Lower leg skin (tissue), 4 donors: ENCODE measurements around the gene ATCAY. TPM values are rescaled to one million over a fixed set of nuclear protein-coding genes. Genes with fewer than 3 reads are reported as not detected.
"Not testable (repeated sequence)": the region's sequence is repeated elsewhere in the genome, so short reads cannot be mapped to it uniquely, and the experiment has no call there.

Experiments used
- DNase-seq, 2 donors: peaks; one replicate each; pipeline ENCODE4 v3.0.0-alpha.2; 2019; ENCODE audit warnings: low spot score in 2 of 2
- H3K4me3 ChIP-seq: fragments of 200-600 bp; sonication (generic); 2 replicates; pipeline ENCODE4 v1.5.1; 2017; ENCODE audit warnings: mild to moderate bottlenecking, low read depth; ENCODE audit not compliant: poor library complexity, severe bottlenecking
- POLR2A ChIP-seq, 2 donors: fragments of 450-650 bp; IDR thresholded peaks; one replicate each; pipeline ENCODE4 v1.6.1; 2016 to 2017; ENCODE audit warnings: antibody characterized with exemption in 2 of 2, mild to moderate bottlenecking in 1 of 2, moderate library complexity in 1 of 2
- WGBS, 2 donors: methylation state at CpG; one replicate each; pipeline ENCODE4 v1.1.5; 2018; 5-methylcytosine and 5-hydroxymethylcytosine counted together
- intact Hi-C: fragments of 100-400 bp; cut with DNase I; formaldehyde crosslinking; loops from one replicate; pipeline ENCODE4 v1.15.0; 2023; ENCODE audit warnings: low total_unique reads
- total RNA-seq, 4 donors: library from RNA; depleted of rRNA; stranded (reverse); fragments of >200 nt; gene quantifications; one replicate each; pipeline ENCODE4 v1.1.0, GENCODE V29; 2016
- TF ChIP-seq, protein P1 (sequence below), 3 donors: fragments of 450-650 bp; IDR thresholded peaks; one replicate each; pipeline ENCODE4 v1.5.1; 2016; ENCODE audit warnings: antibody characterized with exemption in 3 of 3, mild to moderate bottlenecking in 3 of 3, moderate library complexity in 2 of 3

Gene ATCAY
- total RNA-seq, 4 donors from 2014 or later, result not detected

DNA sequence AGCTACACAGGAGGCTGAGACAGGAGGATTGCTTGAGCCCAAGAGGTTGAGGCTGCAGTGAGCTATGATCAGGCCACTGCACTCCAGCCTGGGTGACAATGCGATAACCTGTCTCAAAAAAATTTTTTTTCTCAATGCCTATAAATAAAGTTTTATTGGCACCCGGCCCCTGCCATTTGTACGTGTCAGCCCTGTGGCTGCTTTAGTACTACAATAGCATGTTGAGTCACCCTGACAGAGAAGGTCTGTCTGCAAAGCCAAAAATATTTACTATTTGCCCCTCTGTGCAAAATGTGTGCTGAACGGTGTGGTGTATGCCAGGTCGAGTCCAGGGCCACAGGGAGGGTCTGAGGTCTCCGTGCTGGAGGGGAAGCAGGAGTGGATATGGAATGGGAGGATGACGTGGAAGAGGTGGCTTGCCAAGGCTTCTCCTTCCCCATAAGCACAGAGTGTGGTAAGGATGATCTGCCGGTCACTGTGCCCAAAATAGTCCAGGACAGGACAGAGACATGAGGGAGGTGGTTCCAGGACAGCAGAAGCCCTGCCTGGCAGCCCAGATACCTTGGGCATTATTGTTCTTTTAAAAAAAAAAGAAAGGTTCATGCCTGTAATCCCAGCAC, 62.4 kb downstream of the ATCAY start:
- intact Hi-C loops, result no loop called here
- 78 to 84% methylated on average over 8 of the region's 8 CpGs for WGBS, 2 donors
- DNase-seq, result no peak
- TF ChIP-seq POLR2A (IDR thresholded peaks at IDR 0.05), result no peak
- TF ChIP-seq, protein P1, sequence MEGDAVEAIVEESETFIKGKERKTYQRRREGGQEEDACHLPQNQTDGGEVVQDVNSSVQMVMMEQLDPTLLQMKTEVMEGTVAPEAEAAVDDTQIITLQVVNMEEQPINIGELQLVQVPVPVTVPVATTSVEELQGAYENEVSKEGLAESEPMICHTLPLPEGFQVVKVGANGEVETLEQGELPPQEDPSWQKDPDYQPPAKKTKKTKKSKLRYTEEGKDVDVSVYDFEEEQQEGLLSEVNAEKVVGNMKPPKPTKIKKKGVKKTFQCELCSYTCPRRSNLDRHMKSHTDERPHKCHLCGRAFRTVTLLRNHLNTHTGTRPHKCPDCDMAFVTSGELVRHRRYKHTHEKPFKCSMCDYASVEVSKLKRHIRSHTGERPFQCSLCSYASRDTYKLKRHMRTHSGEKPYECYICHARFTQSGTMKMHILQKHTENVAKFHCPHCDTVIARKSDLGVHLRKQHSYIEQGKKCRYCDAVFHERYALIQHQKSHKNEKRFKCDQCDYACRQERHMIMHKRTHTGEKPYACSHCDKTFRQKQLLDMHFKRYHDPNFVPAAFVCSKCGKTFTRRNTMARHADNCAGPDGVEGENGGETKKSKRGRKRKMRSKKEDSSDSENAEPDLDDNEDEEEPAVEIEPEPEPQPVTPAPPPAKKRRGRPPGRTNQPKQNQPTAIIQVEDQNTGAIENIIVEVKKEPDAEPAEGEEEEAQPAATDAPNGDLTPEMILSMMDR (IDR thresholded peaks at IDR 0.05), result no peak
- no peak overlapping the region for H3K4me3 ChIP-seq

DNA sequence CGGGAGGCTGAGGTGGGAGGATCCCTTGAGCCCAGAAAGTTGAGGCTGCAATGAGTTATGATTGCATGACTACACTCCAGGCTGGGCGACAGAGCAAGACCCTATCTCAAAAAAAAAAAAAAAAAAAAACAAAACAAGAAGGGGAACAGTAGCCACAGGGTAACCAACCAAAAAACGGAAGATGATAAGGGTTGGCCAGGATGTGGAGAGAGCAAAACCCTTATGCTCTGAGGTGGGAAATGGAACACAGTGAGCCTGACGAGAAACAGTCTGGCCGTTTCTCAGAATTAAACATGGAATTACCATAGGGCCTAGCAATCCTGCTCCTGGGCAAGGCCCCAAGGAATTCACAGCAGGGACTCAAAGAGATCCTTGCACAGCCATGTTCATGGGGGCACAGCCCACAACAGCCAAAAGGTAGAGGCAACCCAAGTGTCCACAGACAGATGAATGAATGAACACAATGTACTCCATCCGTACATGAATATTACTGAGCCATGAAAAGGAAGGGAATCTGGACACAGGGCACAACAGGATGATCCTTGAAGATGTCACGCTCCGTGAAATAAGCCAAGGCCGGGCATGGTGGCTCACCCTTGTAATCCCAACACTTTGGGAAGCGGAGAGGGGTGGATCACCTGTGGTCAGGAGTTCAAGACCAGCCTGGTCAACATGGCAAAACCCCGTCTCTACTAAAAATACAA, 63.7 kb downstream of the ATCAY start:
- no peak for DNase-seq
- intact Hi-C loops, result no loop called here
- no peak overlapping the region for H3K4me3 ChIP-seq
- 78 to 82% methylated on average over 11 of the region's 11 CpGs for WGBS, 2 donors
- TF ChIP-seq, protein P1 (IDR thresholded peaks at IDR 0.05), result no peak
- TF ChIP-seq POLR2A (IDR thresholded peaks at IDR 0.05), result no peak

DNA sequence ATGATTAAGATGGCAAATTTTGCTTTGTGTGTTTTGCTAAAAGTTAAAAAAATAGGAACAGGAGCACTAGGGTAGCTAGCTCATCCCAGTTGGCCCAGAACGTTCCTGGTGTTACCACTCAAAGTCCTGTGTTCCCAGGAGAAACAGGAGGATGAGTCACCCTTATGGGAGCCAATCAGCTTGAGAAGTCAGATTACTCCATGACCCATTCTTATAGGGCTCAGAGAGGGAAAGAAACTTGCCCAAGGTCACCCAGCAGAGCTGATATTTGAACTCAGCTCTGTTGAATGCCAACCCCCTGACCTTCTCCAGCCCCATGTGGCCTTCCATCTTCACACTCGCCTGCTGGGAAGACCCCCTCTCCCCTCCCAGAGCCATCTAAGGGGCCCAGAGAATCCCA, 65.4 kb downstream of the ATCAY start:
- 43 to 56% methylated on average over 2 of the region's 2 CpGs for WGBS, 2 donors
- DNase-seq, result no peak
- TF ChIP-seq, protein P1 (IDR thresholded peaks at IDR 0.05), result no peak
- no peak for TF ChIP-seq POLR2A (IDR thresholded peaks at IDR 0.05)
- no peak overlapping the region for H3K4me3 ChIP-seq
- intact Hi-C loops, result no loop called here

DNA sequence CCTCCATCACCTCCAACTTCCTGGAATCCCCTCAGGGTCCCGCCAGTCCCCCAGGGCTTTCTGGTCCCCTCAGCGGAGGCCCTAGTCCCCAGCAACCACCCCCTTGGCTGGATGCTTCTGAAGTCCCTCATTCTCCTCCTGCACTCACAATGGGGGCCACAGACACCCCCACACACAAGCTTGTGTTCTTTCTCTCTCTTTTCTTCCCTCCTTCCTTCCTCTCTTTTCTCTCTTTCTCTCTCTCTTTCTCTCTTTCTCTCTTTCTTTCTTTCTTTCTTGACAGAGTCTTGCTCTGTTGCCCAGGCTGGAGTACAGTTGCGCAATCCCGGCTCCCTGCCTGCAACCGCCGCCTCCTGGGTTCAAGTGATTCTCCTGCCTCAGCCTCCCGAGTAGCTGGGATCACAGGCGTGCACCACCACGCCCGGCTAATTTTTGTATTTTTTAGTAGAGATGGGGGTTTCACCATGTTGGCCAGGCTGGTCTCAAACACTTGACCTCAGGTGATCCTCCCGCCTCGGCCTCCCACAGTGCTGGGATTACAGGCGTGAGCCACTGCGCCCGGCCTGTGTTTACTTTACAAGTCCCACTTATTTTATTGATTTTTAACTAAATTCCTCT, 66.9 kb downstream of the ATCAY start:
- intact Hi-C loops, DNase-seq, H3K4me3 ChIP-seq: not testable (repeated sequence)
- WGBS, 2 donors, result 85 to 88% methylated on average over 15 of the region's 15 CpGs

DNA sequence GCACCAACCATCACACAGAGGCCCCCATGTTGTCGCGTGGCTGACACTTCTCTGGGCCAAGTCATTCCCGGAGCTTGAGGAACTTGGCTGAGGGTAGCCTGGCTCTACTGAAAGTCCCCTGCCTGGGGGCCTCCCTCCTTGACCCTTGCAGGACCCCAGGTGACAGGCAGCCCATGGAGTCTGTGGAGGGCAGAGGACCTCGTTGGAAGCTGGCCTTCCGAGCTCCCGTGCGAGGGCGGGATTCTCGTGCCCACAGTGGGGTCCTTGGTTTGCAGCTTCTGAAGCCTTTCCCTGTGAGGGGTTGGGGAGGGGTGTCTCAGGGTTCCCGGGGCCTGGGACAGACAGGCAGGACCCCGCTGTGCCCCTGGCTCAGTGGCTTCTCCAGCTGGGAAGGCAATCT, 68.8 kb downstream of the ATCAY start:
- H3K4me3 ChIP-seq, result no peak overlapping the region
- TF ChIP-seq, protein P1 (IDR thresholded peaks at IDR 0.05), result no peak
- no peak for TF ChIP-seq POLR2A (IDR thresholded peaks at IDR 0.05)
- WGBS, 2 donors, result 68 to 78% methylated on average over 7 to 9 of the region's 11 CpGs
- DNase-seq, result no peak
- intact Hi-C loops, result no loop called here
